BE2C (cell line): ENCODE data around the gene KCTD3.

ENCODE experiments used
- DNase-seq: peaks from one replicate; pipeline ENCODE4 v3.0.0-alpha.2; 2020
- H3K27me3 ChIP-seq: fragments of 250-450 bp; sonication (Bioruptor Pico); 2 replicates; pipeline ENCODE4 v1.5.1; 2020; ENCODE audit warnings: mild to moderate bottlenecking
- H3K36me3 ChIP-seq: fragments of 250-450 bp; sonication (Bioruptor Pico); 2 replicates; pipeline ENCODE4 v1.5.1; 2020; ENCODE audit warnings: mild to moderate bottlenecking
- H3K4me1 ChIP-seq: fragments of 250-450 bp; sonication (Bioruptor Pico); 2 replicates; pipeline ENCODE4 v1.5.1; 2020
- H3K4me3 ChIP-seq: 2 replicates; pipeline ENCODE4 v1.5.1; 2011; ENCODE audit warnings: low read depth, low read length
- H3K9me3 ChIP-seq: fragments of 250-450 bp; sonication (Bioruptor Pico); 2 replicates; pipeline ENCODE4 v1.5.1; 2020
- CTCF ChIP-seq: IDR thresholded peaks from 2 replicates; pipeline ENCODE4 v1.5.1; 2012; ENCODE audit warnings: mild to moderate bottlenecking, low read depth, low read length

KCTD3 gene

GRCh38 chr1:215669806-215670491 is 102.8 kb downstream of the KCTD3 start:
- no peaks in the 10 kb centered on the region for H3K4me1 ChIP-seq
- H3K9me3 ChIP-seq, result no peaks in the 10 kb centered on the region
- no peak for DNase-seq
- TF ChIP-seq CTCF, result no peak
- H3K36me3 ChIP-seq, result no peaks in the 10 kb centered on the region
- no peak overlapping the region for H3K4me3 ChIP-seq
- peaks cover 14% of the 10 kb centered on the region; the same call in 1 of the 2 replicates for H3K27me3 ChIP-seq
